Activated CD8-positive, alpha-beta T cell treated with anti-CD3 and anti-CD28 coated beads for 36 hours (primary cell): ENCODE measurements around the gene ARRDC5. TPM values are rescaled to one million over a fixed set of nuclear protein-coding genes. Genes with fewer than 3 reads are reported as not detected.

ENCODE experiments used
- ATAC-seq: fragments of 200-7000 bp; cut with Tn5 transposase; one replicate; pipeline ENCODE4 v1.10.0; 2021; ENCODE audit warnings: mild to moderate bottlenecking, moderate library complexity
- CTCF ChIA-PET: fragments of 350-600 bp; sonication (Branson Sonifier 250); formaldehyde crosslinking; loops from one replicate; lab custom pipeline; 2021; ENCODE audit warnings: antibody characterized with exemption; lab: Charles Lee
- POLR2A ChIA-PET: fragments of 350-600 bp; sonication (Branson Sonifier 250); formaldehyde crosslinking; loops from one replicate; lab custom pipeline; 2021; ENCODE audit warnings: antibody characterized with exemption; lab: Charles Lee
- DNase-seq: peaks from one replicate; pipeline ENCODE4 v3.0.0-alpha.2; 2020
- H3K27ac Mint-ChIP-seq: one replicate; pipeline ENCODE4 v1.8.0; 2021; ENCODE audit warnings: mild to moderate bottlenecking, mixed read lengths
- H3K27me3 Mint-ChIP-seq: one replicate; pipeline ENCODE4 v1.8.0; 2021; ENCODE audit warnings: mixed read lengths
- H3K36me3 Mint-ChIP-seq: one replicate; pipeline ENCODE4 v1.8.0; 2021; ENCODE audit warnings: low read depth, mixed read lengths
- H3K4me1 Mint-ChIP-seq: one replicate; pipeline ENCODE4 v1.8.0; 2021; ENCODE audit warnings: low read depth, mixed read lengths
- H3K4me3 Mint-ChIP-seq: one replicate; pipeline ENCODE4 v1.8.0; 2021; ENCODE audit warnings: mild to moderate bottlenecking, moderate library complexity, mixed read lengths
- H3K9me3 Mint-ChIP-seq: one replicate; pipeline ENCODE4 v1.8.0; 2021; ENCODE audit warnings: mixed read lengths
- CTCF ChIP-seq: fragments of 200-600 bp; IDR thresholded peaks from one replicate; pipeline ENCODE4 v1.8.0; 2022; ENCODE audit warnings: antibody characterized with exemption, mild to moderate bottlenecking
- intact Hi-C: fragments of 100-400 bp; cut with micrococcal nuclease; formaldehyde crosslinking; loops from one replicate; pipeline ENCODE4 v1.10.0; 2022
- total RNA-seq, 2 experiments: library from RNA; stranded (reverse); gene quantifications; one replicate each; pipeline ENCODE4 v1.2.3, GENCODE V29; 2021

The ARRDC5 gene
- total RNA-seq, 2 experiments from 2014 or later, result 0.18 to 0.20 TPM

- CTCF ChIA-PET, result interaction anchor here (0.6 to 8.5 kb wide), 10 partner anchors 21 to 160 kb away, joined by 3 to 110 read pairs (median 6); partner anchors contain the start of gene TICAM1
- no peaks in the 10 kb centered on the region for H3K9me3 Mint-ChIP-seq
Measured at GRCh38 chr19:4871711-4872110, 31.0 kb downstream of the ARRDC5 start.

GRCh38 chr19:4870025-4870700 lies 32.5 kb downstream of the ARRDC5 start:
- CTCF ChIA-PET, result interaction anchor here (0.9 to 8.5 kb wide), 7 partner anchors 44 to 162 kb away, joined by 3 to 110 read pairs (median 3); no protein-coding TSS in a partner anchor
- ATAC-seq, result peak; percentile 34
- H3K4me3 Mint-ChIP-seq, result no peak overlapping the region
- H3K4me1 Mint-ChIP-seq, result peaks cover 16% of the 10 kb centered on the region
- intact Hi-C loops, result loop anchor here (5.0 kb wide), 2 partner anchors 42 to 162 kb away; no protein-coding TSS in a partner anchor
- H3K9me3 Mint-ChIP-seq, result no peaks in the 10 kb centered on the region
- H3K27ac Mint-ChIP-seq, result no peak overlapping the region
- peak; percentile 61 for DNase-seq
- POLR2A ChIA-PET, result interaction anchor here (0.6 to 8.6 kb wide), 3 partner anchors 40 to 275 kb away, joined by 3 to 82 read pairs (median 5); partner anchors contain the start of gene UHRF1
- TF ChIP-seq CTCF, result no peak
- no peaks in the 10 kb centered on the region for H3K36me3 Mint-ChIP-seq
- peaks cover 2% of the 10 kb centered on the region for H3K27me3 Mint-ChIP-seq

More at GRCh38 chr19:4871711-4872110, 31.0 kb downstream of the ARRDC5 start:
- DNase-seq, result no peak
- Mint-ChIP-seq H3K4me1 (peaks cover 14% of the 10 kb centered on the region), H3K4me3 (no peak overlapping the region), H3K27me3 (peaks cover 2% of the 10 kb centered on the region), H3K36me3 (no peaks in the 10 kb centered on the region), H3K27ac (no peak overlapping the region)
- POLR2A ChIA-PET, result interaction anchor here (1.3 to 8.6 kb wide), 2 partner anchors 38 to 43 kb away, joined by 5 to 82 read pairs; partner anchors contain the start of gene UHRF1
- intact Hi-C loops, result loop anchor here (5.0 kb wide), 2 partner anchors 41 to 161 kb away; no protein-coding TSS in a partner anchor
- TF ChIP-seq CTCF, result no peak
- no peak for ATAC-seq

- Mint-ChIP-seq H3K27ac (no peak overlapping the region), H3K27me3 (peaks cover 2% of the 10 kb centered on the region), H3K36me3 (no peaks in the 10 kb centered on the region), H3K4me1 (peaks cover 16% of the 10 kb centered on the region), H3K4me3 (peak overlapping the region; percentile 75), H3K9me3 (no peaks in the 10 kb centered on the region)
- no peak for TF ChIP-seq CTCF
- intact Hi-C loops, result no loop called here
- ATAC-seq (no peak), DNase-seq (no peak)
- ChIA-PET CTCF (interaction anchor here (1.4 to 8.5 kb wide), 5 partner anchors 37 to 163 kb away, joined by 4 to 110 read pairs (median 52); partner anchors contain the start of gene TICAM1), POLR2A (interaction anchor here (8.6 kb wide), 1 partner anchor 46 kb away, joined by 82 read pairs; no protein-coding TSS in a partner anchor)
Measured at GRCh38 chr19:4868286-4868834, 34.3 kb downstream of the ARRDC5 start.

GRCh38 chr19:4867534-4868285 lies 35.0 kb downstream of the ARRDC5 start, which contains the start of gene PLIN3:
Gene PLIN3 (minus strand): TSS chr19:4867667. CDS start chr19:4861394, 6,273 bp downstream.
- POLR2A ChIA-PET, result interaction anchor here (0.6 to 8.6 kb wide), 8 partner anchors 12 to 213 kb away, joined by 3 to 82 read pairs (median 3); no protein-coding TSS in a partner anchor
- Mint-ChIP-seq H3K27me3 (peaks cover 2% of the 10 kb centered on the region), H3K4me3 (peak within 1 kb of the TSS; percentile 75), H3K9me3 (no peaks in the 10 kb centered on the region), H3K27ac (peak within 1 kb of the TSS; percentile 59), H3K4me1 (peaks cover 15% of the 10 kb centered on the region), H3K36me3 (no peaks in the 10 kb centered on the region)
- no peak for TF ChIP-seq CTCF
- DNase-seq, result peak; percentile 97
- CTCF ChIA-PET, result interaction anchor here (1.1 to 8.5 kb wide), 9 partner anchors 17 to 164 kb away, joined by 3 to 110 read pairs (median 5); partner anchors contain the start of gene TICAM1
- intact Hi-C loops, result no loop called here
- peak; percentile 95 for ATAC-seq
